Gastroesophageal sphincter (tissue), 3 donors: ENCODE data around the gene PHLPP1.

Experiments used
- POLR2A ChIP-seq, 2 donors: fragments of 450-650 bp; IDR thresholded peaks; one replicate each; pipeline ENCODE4 v1.6.1; 2017; ENCODE audit warnings: antibody characterized with exemption in 2 of 2, mild to moderate bottlenecking in 2 of 2, moderate library complexity in 1 of 2
- TF ChIP-seq, protein P1 (sequence below), 4 experiments: fragments of 200-600 bp in 2 of 4; fragments of 450-650 bp in 2 of 4; sonication (generic) in 1 of 4; IDR thresholded peaks; one replicate each; pipeline ENCODE4 v1.5.1; 2017 to 2019; ENCODE audit warnings: antibody characterized with exemption in 4 of 4, mild to moderate bottlenecking in 2 of 4, moderate library complexity in 2 of 4

DNA sequence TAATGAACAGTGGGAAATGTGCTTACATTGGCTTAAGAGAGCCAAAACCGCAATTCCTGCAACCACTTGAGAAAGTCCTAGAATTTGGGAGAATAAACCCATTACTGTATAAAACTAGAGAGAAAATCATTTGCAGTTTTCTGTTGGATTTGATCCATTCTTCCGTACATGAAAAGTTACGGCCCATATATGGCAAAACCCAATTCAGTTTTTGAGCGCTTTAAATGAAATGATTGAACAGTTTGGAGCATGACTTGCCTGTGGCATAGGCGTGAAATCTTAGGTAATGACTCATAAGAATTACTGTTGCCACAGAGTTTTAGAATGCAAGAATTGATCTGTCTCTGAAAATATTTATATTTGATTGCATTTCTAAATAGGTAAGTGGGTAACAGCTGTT, 52.0 kb downstream of the PHLPP1 start:
- TF ChIP-seq, protein P1, sequence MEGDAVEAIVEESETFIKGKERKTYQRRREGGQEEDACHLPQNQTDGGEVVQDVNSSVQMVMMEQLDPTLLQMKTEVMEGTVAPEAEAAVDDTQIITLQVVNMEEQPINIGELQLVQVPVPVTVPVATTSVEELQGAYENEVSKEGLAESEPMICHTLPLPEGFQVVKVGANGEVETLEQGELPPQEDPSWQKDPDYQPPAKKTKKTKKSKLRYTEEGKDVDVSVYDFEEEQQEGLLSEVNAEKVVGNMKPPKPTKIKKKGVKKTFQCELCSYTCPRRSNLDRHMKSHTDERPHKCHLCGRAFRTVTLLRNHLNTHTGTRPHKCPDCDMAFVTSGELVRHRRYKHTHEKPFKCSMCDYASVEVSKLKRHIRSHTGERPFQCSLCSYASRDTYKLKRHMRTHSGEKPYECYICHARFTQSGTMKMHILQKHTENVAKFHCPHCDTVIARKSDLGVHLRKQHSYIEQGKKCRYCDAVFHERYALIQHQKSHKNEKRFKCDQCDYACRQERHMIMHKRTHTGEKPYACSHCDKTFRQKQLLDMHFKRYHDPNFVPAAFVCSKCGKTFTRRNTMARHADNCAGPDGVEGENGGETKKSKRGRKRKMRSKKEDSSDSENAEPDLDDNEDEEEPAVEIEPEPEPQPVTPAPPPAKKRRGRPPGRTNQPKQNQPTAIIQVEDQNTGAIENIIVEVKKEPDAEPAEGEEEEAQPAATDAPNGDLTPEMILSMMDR (IDR thresholded peaks at IDR 0.05), result no peak
- no peak for TF ChIP-seq POLR2A (IDR thresholded peaks at IDR 0.05)
